Endothelial cell of umbilical vein (primary cell): ENCODE results near the gene PIK3CG. TPM values are rescaled to one million over a fixed set of nuclear protein-coding genes. Genes with fewer than 3 reads are reported as not detected.

ENCODE experiments used
- BruUV-seq: library from RNA; stranded (reverse); fragments of 400-500 nt; replicated peaks from 2 replicates; lab custom pipeline; 2021; lab: Mats Ljungman, UMichigan
- CTCF ChIA-PET: fragments of 300-600, 350-600 bp; sonication (Branson Sonifier 250); formaldehyde crosslinking; loops from one replicate; lab custom pipeline; 2021; ENCODE audit warnings: antibody characterized with exemption, inconsistent platforms; lab: Charles Lee
- POLR2A ChIA-PET: fragments of 300-600, 350-600 bp; sonication (Branson Sonifier 250); formaldehyde crosslinking; loops from one replicate; lab custom pipeline; 2021; ENCODE audit warnings: antibody characterized with exemption, inconsistent platforms; lab: Charles Lee
- DNase-seq: peaks from one replicate; pipeline ENCODE4 v3.0.0-alpha.2; 2011; ENCODE audit warnings: low read depth, low spot score
- FAIRE-seq: peaks from 2 replicates; lab custom pipeline; 2011; peaks lifted over from hg19 to GRCh38; lab: Jason Lieb, UNC
- H2AFZ ChIP-seq: 2 replicates; pipeline ENCODE4 v1.6.0; 2012; ENCODE audit warnings: low read depth, low read length, control low read depth, inconsistent platforms
- H3K27ac ChIP-seq: 2 replicates; pipeline ENCODE4 v1.5.1; 2011; ENCODE audit warnings: low read depth, mild to moderate bottlenecking, control low read depth, low read length, moderate library complexity; ENCODE audit not compliant: insufficient read depth
- H3K27me3 ChIP-seq, 2 experiments: 2 replicates each; pipeline versions ENCODE4 v1.6.0 to v1.6.1; 2011; ENCODE audit warnings: low read length in 2 of 2, mixed read lengths in 1 of 2; ENCODE audit not compliant: control insufficient read depth in 2 of 2, insufficient read depth in 2 of 2
- H3K36me3 ChIP-seq, 2 experiments: 2 replicates in 1 of 2; 3 replicates in 1 of 2; pipeline ENCODE4 v1.5.1; 2011; ENCODE audit warnings: low read length in 2 of 2, mild to moderate bottlenecking in 1 of 2, moderate library complexity in 1 of 2; ENCODE audit not compliant: control insufficient read depth in 2 of 2, insufficient read depth in 2 of 2; ENCODE audit errors: extremely low read depth in 1 of 2
- H3K4me1 ChIP-seq: 3 replicates; pipeline ENCODE4 v1.5.1; 2011; ENCODE audit warnings: mild to moderate bottlenecking, low read length; ENCODE audit not compliant: control insufficient read depth, insufficient read depth; ENCODE audit errors: extremely low read depth
- H3K4me2 ChIP-seq: 2 replicates; pipeline ENCODE4 v1.6.1; 2011; ENCODE audit warnings: low read length, control low read depth, mixed read lengths; ENCODE audit not compliant: insufficient read depth
- H3K4me3 ChIP-seq, 3 experiments: fragments of 200-600 bp in 1 of 3; sonication (generic), shearing (Covaris generic) in 1 of 3; replicated peaks in 1 of 3; 2 replicates each; pipeline ENCODE4 v1.5.1; 2011 to 2016; ENCODE audit warnings: control low read depth in 3 of 3, low read length in 3 of 3, mild to moderate bottlenecking in 2 of 3, inconsistent platforms in 1 of 3, low read depth in 1 of 3, moderate library complexity in 1 of 3; ENCODE audit not compliant: insufficient read depth in 1 of 3
- H3K79me2 ChIP-seq: 2 replicates; pipeline ENCODE4 v1.6.0; 2012; ENCODE audit warnings: low read length, inconsistent platforms; ENCODE audit not compliant: control insufficient read depth, insufficient read depth
- H3K9ac ChIP-seq: replicated peaks from 2 replicates; pipeline ENCODE3; 2011; ENCODE audit warnings: low read length, control low read depth; ENCODE audit not compliant: insufficient read depth; ENCODE audit errors: extremely low read depth
- H3K9me1 ChIP-seq: replicated peaks from 3 replicates; pipeline ENCODE4 v1.6.0; 2011; ENCODE audit warnings: mild to moderate bottlenecking, low read length; ENCODE audit not compliant: control insufficient read depth, insufficient read depth; ENCODE audit errors: extremely low read depth
- H3K9me3 ChIP-seq: replicated peaks from 2 replicates; pipeline ENCODE4 v1.5.1; 2012; ENCODE audit warnings: low read length, inconsistent platforms; ENCODE audit not compliant: control insufficient read depth, insufficient read depth
- H4K20me1 ChIP-seq: replicated peaks from 2 replicates; pipeline ENCODE3; 2011; ENCODE audit warnings: mild to moderate bottlenecking, low read length; ENCODE audit not compliant: control insufficient read depth, insufficient read depth; ENCODE audit errors: extremely low read depth
- CTCF ChIP-seq, 2 donors: IDR thresholded peaks; 1 replicate in 1 of 2; 2 replicates in 1 of 2; pipeline ENCODE4 v1.5.1; 2011; ENCODE audit warnings: low read length in 2 of 2, mild to moderate bottlenecking in 2 of 2, moderate library complexity in 2 of 2, control low read depth in 1 of 2, inconsistent platforms in 1 of 2, low read depth in 1 of 2; ENCODE audit not compliant: insufficient read depth in 1 of 2; ENCODE audit errors: extremely low read depth in 1 of 2
- EZH2 ChIP-seq: IDR thresholded peaks from 2 replicates; pipeline ENCODE4 v1.6.1; 2012; ENCODE audit warnings: borderline replicate concordance, low read depth, mild to moderate bottlenecking, moderate library complexity, low read length, inconsistent platforms; ENCODE audit not compliant: severe bottlenecking
- FOS ChIP-seq: IDR thresholded peaks from 2 replicates; pipeline ENCODE4 v1.6.1; 2011; ENCODE audit warnings: mild to moderate bottlenecking, low read length, moderate library complexity, borderline replicate concordance; ENCODE audit not compliant: insufficient read depth
- GATA2 ChIP-seq: IDR thresholded peaks from 2 replicates; pipeline ENCODE4 v1.7.0; 2011; ENCODE audit warnings: low read depth, mild to moderate bottlenecking, moderate library complexity, mixed read lengths, low read length; ENCODE audit not compliant: insufficient read length, insufficient read depth
- JUN ChIP-seq: IDR thresholded peaks from 2 replicates; pipeline ENCODE4 v1.6.1; 2011; ENCODE audit warnings: borderline replicate concordance, low read depth; ENCODE audit not compliant: insufficient read length, insufficient read depth
- MAX ChIP-seq: IDR thresholded peaks from 2 replicates; pipeline ENCODE4 v1.6.1; 2011; ENCODE audit not compliant: insufficient read depth, insufficient read length
- MYC ChIP-seq: IDR thresholded peaks from one replicate; pipeline ENCODE4 v1.6.1; 2011; ENCODE audit warnings: mild to moderate bottlenecking, low read depth, low read length
- POLR2A ChIP-seq: IDR thresholded peaks from 2 replicates; pipeline ENCODE4 v1.6.1; 2012; ENCODE audit warnings: low read depth, mild to moderate bottlenecking, control low read depth, low read length
- POLR2AphosphoS5 ChIP-seq: IDR thresholded peaks from 2 replicates; pipeline ENCODE4 v1.6.1; 2012; ENCODE audit warnings: low read depth, mild to moderate bottlenecking, control low read depth, low read length, moderate library complexity; ENCODE audit not compliant: insufficient read depth
- dilution Hi-C: fragments of 300-500 bp; cut with MboI; formaldehyde crosslinking; loops from one replicate; pipeline ENCODE4 v1.15.0; 2019; ENCODE audit warnings: low sequenced_read_pairs; ENCODE audit not compliant: extremely low pct_ligation_motif_present
- intact Hi-C: fragments of 100-400 bp; cut with micrococcal nuclease; formaldehyde crosslinking; loops from one replicate; pipeline ENCODE4 v1.10.0; 2022
- polyA plus RNA-seq, 4 experiments: library from polyadenylated mRNA; depleted of rRNA in 3 of 4; stranded (reverse) in 3 of 4; unstranded in 1 of 4; fragments of >200 nt; gene quantifications; 2 replicates each; pipeline versions ENCODE4 v1.2.1 to v1.2.3, GENCODE V29; 2011 to 2012; ENCODE audit warnings: missing spikeins in 1 of 4
- total RNA-seq: library from RNA; stranded (reverse); gene quantifications from 2 replicates; pipeline ENCODE4 v1.2.3, GENCODE V29; 2021

The PIK3CG gene
- total and polyA plus RNA-seq, 2 donors (not counting 3 experiments of a cell fraction or from before 2014, with no cell fraction given), result 1.2 to 6.2 TPM

- no peak for FAIRE-seq
- CTCF ChIA-PET, result interaction anchor here (1.1 to 1.7 kb wide), 2 partner anchors 26 to 202 kb away, joined by 3 read pairs; no protein-coding TSS in a partner anchor
- no peaks in the 10 kb centered on the region for H3K79me2 ChIP-seq
These were observed 50.3 kb downstream of the PIK3CG start for GRCh38 chr7:106915407-106915806.

More at GRCh38 chr7:106915407-106915806, 50.3 kb downstream of the PIK3CG start:
- H3K4me2 ChIP-seq, result no peak overlapping the region
- no peak for DNase-seq
- dilution Hi-C loops, result no loop called here
- H4K20me1 ChIP-seq, result no peaks in the 10 kb centered on the region
- H3K36me3 ChIP-seq, result no peaks in the 10 kb centered on the region
- POLR2A ChIA-PET, result no interaction called here
- H3K9me3 ChIP-seq, result no peaks in the 10 kb centered on the region
- H3K9me1 ChIP-seq, result no peaks in the 10 kb centered on the region
- H3K27me3 ChIP-seq, result no peaks in the 10 kb centered on the region
- H3K27ac ChIP-seq, result no peak overlapping the region
- no peak overlapping the region for H3K9ac ChIP-seq
- intact Hi-C loops, result no loop called here
- BruUV-seq, result no TSS peak
- no peak for TF ChIP-seq GATA2
- TF ChIP-seq POLR2AphosphoS5, result no peak
- no peak for TF ChIP-seq MAX
- TF ChIP-seq POLR2A, result no peak
- no peak for TF ChIP-seq EZH2
- TF ChIP-seq MYC, result no peak
- TF ChIP-seq CTCF (IDR thresholded peaks at IDR 0.05; ENCODE audit: extremely low read depth in 1 of 2, insufficient read depth in 1 of 2, low read depth in 1 of 2, low read length in 2 of 2), result no peak
- TF ChIP-seq JUN, result no peak
- no peak for TF ChIP-seq FOS
- no peaks in the 10 kb centered on the region for H3K4me1 ChIP-seq
- H3K4me3 ChIP-seq, result no peak overlapping the region
- no peak overlapping the region for H2AFZ ChIP-seq
